ENCODE measurements around the gene CSAG1.
"Not testable (repeated sequence)": the region's sequence is repeated elsewhere in the genome, so short reads cannot be mapped to it uniquely, and the experiment has no call there.

DNA sequence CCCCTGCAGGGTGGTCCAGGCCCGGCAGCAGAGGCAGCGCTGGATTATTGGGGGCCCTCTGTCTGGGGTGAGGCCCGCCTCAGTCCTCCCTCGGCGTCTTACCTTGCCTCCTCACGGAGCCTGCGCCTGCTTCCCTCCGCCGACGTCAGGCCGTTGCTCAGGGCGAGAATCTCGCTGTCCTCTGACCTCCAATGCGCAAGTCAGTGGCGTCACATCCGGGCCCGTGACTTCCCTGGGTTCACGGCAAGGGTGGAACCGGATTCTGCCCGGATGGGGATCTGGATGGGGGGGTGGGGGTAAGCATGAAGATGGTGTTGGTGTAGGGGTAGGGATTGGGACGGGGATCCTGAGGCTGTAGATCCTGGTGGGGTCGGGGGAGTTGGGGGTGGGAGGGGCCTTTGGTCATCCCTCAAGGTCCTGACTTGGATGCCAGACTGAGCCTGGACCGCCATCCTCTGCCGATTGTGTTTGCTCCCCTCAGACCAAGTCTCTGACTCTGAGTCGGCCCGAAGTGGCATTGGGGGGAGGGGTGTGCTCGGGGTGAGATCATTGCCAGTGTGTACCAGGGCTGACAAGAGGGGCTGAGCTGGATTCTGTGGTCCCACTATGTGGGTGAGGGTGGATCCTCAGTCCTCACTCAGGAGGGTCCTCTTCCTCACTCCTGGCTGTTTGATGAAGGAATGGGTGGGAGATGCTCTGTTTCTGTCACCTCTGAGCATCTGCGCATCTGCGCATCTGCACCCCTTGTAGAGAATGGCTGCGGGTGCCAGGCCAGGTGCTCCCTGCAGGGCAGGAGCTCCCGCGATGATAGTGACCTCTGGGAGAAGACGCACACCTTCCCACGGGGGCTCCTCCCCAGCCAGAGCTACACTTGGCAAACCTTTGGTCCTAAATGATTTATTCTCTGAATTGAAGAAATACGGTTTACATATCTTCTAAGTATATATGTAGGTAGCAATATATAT, 20.4 kb upstream of the CSAG1 start, which contains the start of gene MAGEA2:
- TF ChIP-seq, protein P1, sequence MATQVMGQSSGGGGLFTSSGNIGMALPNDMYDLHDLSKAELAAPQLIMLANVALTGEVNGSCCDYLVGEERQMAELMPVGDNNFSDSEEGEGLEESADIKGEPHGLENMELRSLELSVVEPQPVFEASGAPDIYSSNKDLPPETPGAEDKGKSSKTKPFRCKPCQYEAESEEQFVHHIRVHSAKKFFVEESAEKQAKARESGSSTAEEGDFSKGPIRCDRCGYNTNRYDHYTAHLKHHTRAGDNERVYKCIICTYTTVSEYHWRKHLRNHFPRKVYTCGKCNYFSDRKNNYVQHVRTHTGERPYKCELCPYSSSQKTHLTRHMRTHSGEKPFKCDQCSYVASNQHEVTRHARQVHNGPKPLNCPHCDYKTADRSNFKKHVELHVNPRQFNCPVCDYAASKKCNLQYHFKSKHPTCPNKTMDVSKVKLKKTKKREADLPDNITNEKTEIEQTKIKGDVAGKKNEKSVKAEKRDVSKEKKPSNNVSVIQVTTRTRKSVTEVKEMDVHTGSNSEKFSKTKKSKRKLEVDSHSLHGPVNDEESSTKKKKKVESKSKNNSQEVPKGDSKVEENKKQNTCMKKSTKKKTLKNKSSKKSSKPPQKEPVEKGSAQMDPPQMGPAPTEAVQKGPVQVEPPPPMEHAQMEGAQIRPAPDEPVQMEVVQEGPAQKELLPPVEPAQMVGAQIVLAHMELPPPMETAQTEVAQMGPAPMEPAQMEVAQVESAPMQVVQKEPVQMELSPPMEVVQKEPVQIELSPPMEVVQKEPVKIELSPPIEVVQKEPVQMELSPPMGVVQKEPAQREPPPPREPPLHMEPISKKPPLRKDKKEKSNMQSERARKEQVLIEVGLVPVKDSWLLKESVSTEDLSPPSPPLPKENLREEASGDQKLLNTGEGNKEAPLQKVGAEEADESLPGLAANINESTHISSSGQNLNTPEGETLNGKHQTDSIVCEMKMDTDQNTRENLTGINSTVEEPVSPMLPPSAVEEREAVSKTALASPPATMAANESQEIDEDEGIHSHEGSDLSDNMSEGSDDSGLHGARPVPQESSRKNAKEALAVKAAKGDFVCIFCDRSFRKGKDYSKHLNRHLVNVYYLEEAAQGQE (IDR thresholded peaks at IDR 0.05; ENCODE audit: low read depth), result not testable (repeated sequence)
- TF ChIP-seq ZFX (IDR thresholded peaks at IDR 0.05); EZH2 (IDR thresholded peaks at IDR 0.05); SIN3A (IDR thresholded peaks at IDR 0.05; ENCODE audit: low read depth); TCF7L2 (IDR thresholded peaks at IDR 0.05; ENCODE audit: borderline replicate concordance, extremely low read depth, insufficient read depth, insufficient read length); SP1 (IDR thresholded peaks at IDR 0.05; ENCODE audit: low read depth); YY1 (IDR thresholded peaks at IDR 0.05; ENCODE audit: extremely low read depth, insufficient replicate concordance, low read depth, low read length); CBX3 (IDR thresholded peaks at IDR 0.05; ENCODE audit: low read depth); POLR2AphosphoS5 (IDR thresholded peaks at IDR 0.05; ENCODE audit: low read depth, low read length); POLR2A (IDR thresholded peaks at IDR 0.05; ENCODE audit: borderline replicate concordance, extremely low read depth, insufficient read depth, insufficient read length); SRF (IDR thresholded peaks at IDR 0.05; ENCODE audit: low read depth); JUND (IDR thresholded peaks at IDR 0.05): not testable (repeated sequence)
- TF ChIP-seq, protein P2, sequence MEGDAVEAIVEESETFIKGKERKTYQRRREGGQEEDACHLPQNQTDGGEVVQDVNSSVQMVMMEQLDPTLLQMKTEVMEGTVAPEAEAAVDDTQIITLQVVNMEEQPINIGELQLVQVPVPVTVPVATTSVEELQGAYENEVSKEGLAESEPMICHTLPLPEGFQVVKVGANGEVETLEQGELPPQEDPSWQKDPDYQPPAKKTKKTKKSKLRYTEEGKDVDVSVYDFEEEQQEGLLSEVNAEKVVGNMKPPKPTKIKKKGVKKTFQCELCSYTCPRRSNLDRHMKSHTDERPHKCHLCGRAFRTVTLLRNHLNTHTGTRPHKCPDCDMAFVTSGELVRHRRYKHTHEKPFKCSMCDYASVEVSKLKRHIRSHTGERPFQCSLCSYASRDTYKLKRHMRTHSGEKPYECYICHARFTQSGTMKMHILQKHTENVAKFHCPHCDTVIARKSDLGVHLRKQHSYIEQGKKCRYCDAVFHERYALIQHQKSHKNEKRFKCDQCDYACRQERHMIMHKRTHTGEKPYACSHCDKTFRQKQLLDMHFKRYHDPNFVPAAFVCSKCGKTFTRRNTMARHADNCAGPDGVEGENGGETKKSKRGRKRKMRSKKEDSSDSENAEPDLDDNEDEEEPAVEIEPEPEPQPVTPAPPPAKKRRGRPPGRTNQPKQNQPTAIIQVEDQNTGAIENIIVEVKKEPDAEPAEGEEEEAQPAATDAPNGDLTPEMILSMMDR (IDR thresholded peaks at IDR 0.05 in 2 of 3, conservative IDR thresholded peaks at IDR 0.05 in 1 of 3; ENCODE audit: borderline replicate concordance in 1 of 3, insufficient read depth in 1 of 3, low read depth in 2 of 3, low read length in 2 of 3), result not testable (repeated sequence)
- TF ChIP-seq, protein P3, sequence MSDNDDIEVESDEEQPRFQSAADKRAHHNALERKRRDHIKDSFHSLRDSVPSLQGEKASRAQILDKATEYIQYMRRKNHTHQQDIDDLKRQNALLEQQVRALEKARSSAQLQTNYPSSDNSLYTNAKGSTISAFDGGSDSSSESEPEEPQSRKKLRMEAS (IDR thresholded peaks at IDR 0.05), result not testable (repeated sequence)

All from HCT116 (cell line).